GM18907 (cell line): Measurements from ENCODE around the gene AURKAIP1.
"Not testable (repeated sequence)": the region's sequence is repeated elsewhere in the genome, so short reads cannot be mapped to it uniquely, and the experiment has no call there.

ENCODE experiments used
- ATAC-seq: cut with Tn5 transposase; IDR thresholded peaks from one replicate; pipeline ENCODE4 v1.9.1; 2021; ENCODE audit warnings: mild to moderate bottlenecking, moderate library complexity; ENCODE audit not compliant: unreplicated experiment

Gene AURKAIP1

DNA sequence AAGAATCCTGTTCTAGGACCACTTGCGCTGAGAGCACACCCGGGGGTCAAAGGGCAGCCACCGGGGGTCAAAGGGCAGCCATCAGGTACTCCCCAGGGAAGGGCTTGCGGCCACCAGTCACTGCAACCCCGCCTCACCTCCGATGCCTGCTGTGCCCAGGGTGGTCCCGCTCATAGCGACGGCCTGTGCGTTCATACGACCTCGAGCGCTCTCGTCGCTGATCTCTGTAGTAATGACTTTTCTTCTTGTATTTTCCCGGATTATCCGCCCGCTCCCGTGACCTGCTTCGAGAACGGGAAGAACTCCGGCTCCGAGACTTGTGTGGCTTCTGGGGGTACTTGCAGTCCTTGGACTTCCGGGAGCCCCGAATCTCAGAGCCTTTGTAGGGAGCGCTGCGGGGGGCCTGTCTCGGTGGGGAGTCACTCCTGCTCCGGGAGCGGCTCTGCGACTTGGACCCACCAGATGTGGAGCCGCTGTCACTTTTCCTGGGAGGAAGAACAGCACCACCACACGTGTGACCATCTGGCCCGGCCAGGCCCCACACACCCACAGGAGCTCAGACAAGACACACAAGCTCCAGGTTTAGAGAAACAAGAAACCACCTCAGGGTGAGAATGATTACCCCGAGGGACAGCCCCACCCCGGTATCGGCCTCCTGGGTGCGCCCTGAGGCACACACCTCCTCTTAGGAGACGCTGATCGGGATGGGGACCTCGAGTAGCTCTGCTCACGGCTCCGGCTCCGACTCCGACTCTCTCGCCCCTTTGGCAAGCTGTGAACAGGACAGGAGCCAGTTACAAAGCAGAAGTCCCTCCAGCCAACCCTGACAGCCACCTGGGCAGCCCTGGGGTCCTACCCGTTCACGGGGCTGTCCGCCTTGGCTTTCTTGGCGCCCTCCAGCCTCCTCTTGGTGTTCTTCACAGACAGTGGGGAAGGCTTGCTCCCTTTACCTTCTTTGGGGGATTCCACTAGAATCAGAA lies 12.4 kb upstream of the AURKAIP1 start:
- ATAC-seq, result no peak

DNA sequence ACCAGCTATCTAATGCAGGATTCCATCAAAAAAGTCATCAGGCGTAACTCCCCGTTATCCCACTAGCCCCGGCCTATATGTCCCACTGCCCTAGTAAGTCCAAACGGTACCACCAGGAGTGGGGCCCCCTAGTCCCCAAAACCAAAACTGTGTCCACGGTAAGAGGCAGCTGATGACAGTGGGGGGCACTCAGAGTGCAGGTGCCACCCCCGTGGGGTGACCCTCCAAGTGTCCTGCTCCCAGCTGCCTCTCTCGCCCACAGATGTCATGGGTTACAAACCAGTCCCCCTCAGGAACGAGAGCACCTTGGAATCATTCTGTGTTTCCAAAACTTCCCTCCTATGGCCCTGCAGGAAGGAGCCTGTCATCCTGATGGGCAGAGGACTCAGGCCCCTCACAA lies 10.9 kb upstream of the AURKAIP1 start:
- ATAC-seq, result no peak

DNA sequence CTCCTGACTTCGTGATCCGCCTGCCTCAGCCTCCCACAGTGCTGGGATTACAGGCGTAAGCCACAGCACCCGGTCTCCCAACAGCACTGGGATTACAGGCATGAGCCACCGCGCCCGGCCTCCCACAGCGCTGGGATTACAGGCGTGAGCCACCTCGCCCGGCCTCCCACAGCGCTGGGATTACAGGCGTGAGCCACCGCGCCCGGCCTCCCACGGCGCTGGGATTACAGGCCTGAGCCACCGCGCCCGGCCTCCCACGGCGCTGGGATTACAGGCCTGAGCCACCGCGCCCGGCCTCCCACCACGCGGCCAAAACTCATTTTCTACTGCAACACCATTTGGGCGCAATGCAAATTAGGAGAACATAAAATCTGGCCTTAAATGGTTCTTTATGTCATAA lies 10.3 kb upstream of the AURKAIP1 start:
- ATAC-seq, result not testable (repeated sequence)

DNA sequence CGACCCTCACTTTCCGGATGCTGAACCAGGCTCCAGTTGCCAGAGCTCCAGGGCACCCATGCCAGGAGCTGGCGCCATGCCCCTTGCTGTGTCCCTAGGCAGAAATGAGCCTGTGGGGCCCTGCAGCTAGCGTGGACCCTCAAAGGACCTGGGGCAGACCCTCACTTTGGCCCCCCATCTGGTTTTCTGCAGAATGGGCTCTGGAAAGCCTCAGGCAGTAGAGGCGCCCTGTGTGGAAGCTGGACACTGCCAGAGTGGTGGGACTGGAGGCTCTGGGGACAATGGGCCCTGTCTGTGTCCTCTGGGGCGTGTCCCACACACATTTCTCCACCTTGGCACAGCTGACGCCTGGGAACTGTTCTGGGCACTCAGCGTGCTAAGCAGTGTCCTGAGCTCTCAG lies 6.3 kb upstream of the AURKAIP1 start:
- ATAC-seq, result no peak

DNA sequence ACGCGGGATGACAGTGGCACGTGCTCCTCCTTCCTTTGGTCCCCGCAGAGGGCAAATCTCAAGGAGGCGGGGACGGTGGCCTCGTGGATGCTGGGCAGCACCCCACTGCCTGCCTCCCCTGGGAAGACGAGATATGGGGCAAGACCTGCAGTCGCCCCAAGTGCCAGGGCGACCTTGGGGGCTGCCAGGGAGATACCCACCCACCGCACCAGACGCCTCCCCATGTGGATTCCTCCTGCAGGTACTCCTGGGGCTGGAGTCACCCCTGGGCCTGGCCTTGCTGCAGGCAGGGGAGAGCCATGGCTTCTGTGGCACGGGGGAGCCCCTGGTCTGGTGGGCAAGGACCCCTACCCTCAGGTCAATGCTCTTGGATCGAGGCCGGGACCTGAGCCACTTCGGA lies 5.9 kb upstream of the AURKAIP1 start:
- no peak for ATAC-seq

DNA sequence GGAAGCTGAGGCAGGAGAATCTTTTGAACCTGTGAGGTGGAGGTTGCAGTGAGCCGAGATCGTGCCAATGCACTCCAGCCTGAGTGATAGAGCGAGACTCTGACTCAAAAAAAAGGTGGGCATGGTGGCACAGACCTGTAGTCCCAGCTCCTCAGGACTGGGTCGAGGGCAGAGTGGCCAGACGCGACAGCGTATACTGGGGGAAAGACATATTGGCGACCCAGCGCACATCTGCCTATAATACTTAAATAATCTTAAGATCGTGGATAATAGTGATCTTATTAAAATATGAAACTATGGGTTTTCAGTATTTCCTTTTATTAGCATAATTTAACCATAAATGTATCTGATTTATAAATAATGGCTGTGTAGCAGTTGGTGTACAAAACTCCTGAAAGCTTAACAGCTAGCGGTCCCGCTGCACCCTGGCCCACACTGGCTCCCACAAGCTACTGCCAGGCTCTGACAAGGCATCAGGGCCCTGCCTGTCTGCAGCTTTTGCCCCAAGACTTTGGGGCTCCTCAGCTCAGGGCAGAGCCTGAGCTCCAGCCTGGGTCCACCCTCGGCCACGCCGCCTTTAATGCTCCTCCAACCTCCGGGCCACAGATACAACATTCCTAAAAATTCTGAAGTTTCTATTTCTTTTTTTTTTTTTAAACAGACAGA lies 2.7 kb upstream of the AURKAIP1 start:
- ATAC-seq, result no peak

DNA sequence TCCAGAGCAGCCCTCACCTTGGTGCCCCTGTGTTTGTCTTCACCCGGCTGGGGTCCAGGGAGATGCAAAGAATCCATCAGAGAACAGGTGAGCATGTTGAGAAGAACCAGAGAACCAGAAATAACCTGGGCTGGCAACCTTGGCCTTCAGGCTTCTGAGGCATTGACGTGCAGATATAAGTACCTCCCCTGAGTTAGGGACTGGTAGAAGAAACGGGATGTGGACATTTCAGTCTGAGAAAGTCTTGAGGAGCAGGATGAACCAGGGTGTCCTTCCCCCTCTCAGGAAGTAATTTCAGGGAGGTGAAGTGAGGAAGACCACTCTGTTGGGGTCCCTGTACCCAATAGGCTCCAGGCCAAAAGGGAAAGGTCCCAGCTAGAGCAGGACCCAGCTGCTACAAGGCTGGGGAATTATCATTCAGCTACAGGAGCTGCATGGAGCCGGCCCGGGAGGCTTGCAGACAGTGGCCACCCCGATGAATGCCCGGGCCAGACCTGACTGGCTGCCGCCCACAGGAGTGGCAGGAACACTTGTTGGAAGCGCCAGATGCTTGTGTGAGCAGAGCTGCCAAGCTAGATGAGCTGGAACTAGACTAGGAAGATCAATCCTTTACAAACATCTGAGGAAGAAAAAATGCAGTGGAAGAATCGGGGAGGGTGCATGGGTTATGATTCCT lies 1.7 kb upstream of the AURKAIP1 start:
- no peak for ATAC-seq

DNA sequence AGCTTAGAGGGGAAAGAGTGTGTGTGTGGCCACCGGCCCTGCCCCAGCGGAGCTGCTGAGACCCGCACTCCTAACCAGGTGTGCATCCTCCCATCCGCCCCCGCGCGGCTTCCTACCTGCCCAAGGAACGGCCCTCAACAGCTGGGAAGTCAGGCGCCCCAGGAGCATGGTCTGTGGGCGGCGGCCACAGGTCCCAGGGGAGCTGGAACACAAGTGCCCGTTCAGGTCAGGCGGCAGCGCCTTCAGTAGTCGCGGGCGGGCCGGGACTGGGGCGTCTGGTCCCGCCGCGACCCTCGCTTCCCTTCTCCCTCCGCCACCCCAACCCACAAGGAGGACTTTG lies 448 bp downstream of the AURKAIP1 start:
- ATAC-seq, result peak; percentile 6

DNA sequence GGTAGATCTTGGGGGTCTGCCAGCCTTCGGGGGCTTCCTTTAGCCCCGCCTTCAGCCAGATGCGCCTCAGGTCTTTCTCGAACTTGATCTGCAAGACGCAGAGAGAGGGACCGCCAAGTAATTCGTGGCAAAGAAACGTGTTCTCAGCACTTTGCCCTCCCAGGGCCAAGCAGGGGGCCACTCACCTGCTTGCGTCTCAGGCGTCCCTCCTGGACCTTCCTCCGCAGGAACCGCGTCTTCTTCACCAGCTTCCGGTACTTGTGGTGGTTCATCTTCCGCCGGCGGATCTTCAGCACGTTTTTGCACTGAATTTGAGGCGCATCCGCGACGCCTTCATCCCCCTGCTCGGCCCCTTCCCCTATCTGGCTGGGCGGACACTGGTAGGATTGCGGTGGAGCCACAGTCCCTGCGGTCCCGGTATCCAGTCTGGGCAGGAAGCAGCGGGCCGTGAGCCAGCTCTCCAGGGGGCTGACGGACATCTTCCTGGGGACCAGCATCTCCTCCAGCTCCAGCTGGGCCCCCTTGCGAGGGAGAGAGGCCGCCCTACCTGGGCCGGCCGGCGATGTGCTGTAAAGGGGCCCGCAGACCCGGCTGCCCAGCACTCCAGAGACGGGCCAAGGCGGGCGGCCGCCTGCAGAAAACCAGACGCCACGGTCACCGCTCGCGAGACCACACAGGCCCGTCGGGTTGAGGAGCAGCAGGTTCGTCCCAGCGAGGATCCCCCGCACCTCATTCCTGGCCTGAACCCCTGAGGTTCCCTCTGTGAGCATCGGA lies 1.0 kb downstream of the AURKAIP1 start:
- no peak for ATAC-seq

DNA sequence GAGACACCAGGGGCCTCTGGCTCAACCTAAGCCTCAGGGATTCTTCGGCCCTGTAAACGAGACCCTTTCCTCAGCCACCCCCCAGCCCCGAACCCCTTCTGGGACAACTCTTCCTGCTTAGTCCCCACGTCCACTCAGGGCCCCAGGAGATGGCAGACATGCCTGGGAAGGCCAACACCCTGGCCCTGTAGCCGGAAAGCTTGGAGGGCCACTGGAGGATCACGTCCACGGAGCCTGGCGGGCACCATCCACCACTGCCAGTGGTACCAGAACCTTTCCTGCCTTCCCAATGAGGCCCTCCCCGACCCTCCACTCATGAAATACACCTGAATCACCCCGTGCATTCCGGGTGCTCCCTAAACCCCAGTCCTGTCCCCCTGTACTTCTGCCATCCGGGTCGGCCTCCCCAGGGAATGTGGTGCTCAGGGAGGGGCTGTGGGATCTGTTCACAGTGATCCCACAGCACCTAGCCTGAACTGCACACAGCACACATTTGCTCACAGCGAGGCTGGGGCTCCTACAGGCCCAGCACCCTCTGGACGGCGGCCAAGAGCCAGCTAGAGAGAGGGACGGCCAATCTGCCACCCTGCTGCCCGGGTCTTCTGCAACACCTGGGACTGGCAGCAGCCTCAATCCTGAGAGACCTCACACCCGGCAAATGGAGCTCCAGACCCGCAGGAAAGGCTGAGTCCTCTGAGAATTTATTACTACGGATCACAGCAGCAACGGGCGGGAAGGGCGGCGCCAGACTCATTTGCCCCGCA lies 1.8 kb downstream of the AURKAIP1 start:
- no peak for ATAC-seq

DNA sequence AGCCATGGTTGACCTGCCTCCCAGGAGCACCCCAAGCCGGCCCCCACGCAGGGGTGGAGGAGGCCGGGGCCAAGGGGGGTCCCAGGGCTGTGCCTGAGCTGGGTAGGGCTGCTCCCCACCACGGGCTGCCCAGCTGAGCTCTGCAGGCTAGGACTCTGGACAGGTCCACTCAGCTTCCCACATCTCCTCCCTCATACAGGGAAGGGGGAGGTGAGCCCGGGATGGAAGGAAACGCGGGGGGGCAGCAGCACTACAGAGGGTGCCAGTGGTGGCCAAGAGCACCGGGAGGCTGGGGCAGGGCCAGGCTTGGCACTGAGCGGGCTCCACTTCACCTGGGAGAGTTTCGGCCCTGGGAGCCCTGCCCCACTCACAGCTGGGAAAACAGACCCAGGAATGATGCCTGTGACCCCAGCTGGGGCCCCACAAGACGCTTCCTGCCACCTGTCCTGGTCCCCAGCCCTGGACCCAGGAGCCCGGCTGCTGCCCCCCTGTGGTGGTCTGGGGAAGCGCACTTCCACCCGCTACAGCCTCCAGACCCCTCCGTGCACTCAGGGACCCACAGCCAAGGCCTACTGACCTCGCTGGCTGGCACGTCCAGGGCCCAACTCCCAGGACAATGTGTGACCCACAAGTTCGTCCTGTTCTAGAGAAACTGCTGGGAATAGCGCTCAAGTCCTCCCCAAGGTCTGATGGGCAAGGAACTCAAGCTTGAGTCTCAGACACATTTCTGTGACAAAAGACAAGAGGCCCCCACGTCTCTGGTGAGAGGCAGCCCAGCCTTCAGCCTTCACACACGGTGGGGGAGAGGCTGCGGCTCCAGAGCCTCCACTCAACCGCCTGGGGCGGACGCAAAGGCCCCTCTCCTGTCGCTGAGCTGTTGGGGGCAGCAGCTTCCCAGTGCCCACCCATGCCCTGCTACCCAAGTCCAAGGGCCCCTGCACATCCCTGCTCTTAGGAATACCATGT lies 3.0 kb downstream of the AURKAIP1 start:
- ATAC-seq, result no peak

DNA sequence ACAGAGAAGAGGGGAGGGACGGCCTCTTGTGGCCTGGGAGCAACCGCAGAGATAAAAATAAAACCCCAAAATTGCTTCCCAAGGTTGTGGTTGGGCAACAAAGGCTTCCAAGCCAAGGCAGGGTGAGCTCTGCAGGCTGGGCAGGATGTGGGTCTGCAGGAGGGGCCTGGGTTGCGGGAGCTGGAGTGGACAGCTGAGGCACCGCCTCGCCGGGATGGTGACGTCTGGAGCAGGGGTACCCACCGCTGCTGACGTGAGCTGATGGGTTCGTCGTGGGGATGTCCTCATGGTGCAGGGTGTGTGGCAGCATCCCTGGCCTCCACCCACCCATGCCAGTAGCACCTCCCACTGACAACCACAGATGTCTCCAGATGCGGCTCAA lies 3.7 kb downstream of the AURKAIP1 start:
- ATAC-seq, result no peak

DNA sequence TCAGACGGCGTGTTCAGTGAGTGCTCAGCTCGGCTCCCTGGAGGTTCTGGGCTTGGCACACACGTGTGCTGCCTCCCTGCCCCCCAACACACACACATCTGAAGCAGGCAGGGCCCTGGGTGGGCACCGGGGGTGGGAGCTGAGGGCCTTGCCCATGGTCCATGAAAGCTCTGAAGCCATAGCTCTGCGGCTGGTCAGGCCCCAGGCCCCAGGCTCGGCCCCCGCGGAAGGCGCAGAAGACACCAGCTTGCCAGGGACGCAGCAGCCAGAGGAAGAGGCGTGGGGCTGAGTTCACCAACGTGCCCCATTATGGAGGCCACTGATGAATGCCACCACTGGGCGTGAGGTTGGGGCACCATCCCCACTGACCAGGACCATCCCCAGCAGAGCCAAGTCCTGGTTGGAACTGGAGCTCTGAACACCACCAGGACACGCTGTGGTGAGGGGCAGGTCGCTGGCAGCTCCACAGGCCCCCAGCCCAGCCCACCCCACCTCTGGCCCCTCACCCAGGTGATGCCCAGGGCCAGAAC lies 4.2 kb downstream of the AURKAIP1 start:
- no peak for ATAC-seq

DNA sequence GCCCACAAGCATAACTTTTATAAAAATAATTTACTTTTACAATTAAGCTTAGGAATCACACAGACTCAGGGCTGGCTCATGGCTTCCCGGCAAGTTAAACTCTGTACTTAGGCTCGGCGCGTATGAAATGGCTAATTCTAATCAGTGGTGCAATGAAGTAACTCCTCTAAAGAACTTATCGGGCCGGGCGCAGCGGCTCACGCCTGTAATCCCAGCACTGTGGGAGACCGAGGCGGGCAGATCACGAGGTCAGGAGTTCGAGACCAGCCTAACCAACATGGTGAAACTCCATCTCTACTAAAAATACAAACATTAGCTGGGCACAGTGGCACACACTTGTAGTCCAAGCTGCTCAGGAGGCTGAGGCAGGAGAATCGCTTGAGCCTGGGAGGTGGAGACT lies 4.9 kb downstream of the AURKAIP1 start:
- not testable (repeated sequence) for ATAC-seq

DNA sequence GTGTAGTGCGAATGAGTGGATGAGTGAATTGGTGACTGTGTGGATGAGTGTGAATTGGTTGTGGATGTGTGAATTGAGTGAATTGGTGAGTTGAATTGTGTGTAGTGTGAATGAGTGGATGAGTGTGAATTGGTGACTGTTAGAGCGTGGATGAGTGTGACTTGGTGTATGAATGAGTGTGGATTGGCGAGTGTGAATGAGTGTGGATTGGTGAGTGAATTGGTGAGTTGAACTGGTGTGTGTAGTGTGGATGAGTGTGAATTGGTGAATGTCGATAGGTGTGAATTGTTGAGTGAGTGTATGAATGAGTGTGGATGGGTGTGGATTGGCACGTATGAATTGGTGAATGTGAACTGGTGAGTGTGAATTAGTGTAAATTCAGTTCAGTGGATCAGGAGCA lies 7.7 kb downstream of the AURKAIP1 start:
- ATAC-seq, result no peak

DNA sequence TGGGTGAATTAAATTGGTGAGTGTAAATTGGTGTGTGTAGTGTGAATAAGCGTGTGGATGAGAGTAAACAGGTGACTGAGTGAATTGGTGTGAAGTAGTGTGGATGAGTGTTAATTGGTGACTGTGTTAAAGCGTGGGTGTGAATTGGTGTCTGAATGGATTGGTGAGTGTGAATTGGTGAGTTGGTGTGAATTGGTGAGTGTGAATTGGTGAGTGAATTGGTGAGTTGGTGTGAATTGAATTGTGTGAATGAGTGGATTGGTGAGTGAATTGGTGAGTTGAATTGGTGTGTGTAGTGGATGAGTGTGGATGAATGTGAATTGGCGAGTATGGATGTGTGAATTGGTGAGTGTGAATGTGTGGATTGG lies 8.3 kb downstream of the AURKAIP1 start:
- ATAC-seq, result no peak

DNA sequence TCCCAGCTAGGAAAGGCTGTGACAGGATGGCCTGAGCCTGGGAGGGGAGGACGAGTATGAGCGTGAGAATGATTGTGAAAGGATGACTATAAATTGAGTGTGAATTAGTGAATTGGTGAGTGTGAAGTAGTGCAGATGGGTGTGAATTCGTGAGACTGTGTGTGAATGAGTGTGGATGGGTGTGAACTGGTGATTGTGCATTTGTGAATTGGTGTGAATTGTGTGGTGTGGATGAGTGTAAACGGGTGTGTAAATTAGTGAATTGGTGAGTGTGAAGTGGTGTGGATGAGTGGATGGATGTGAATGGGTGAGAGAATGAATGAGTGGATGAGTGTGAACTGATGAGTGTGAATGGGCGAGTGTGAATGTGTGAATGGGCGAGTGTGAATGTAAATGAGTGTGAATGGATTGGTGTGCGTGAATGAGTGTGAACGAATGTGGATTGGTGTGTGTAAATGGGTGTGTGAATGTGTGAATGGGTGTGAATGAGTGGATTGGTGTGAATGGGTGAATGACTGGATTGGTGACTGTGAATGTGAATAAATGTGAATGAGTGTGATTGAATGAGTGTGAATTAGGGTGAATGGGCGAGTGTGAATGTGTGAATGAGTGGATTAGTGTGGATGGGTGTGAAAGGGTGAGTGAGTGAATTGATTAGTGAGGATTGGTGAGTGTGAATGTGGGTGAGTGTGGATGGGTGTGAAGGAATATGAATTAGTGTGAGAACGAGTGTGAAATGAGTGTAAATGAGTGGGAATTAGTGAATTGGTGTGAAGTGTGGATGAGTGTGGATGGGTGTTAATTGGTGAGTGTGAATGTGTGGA lies 8.9 kb downstream of the AURKAIP1 start:
- ATAC-seq, result no peak

DNA sequence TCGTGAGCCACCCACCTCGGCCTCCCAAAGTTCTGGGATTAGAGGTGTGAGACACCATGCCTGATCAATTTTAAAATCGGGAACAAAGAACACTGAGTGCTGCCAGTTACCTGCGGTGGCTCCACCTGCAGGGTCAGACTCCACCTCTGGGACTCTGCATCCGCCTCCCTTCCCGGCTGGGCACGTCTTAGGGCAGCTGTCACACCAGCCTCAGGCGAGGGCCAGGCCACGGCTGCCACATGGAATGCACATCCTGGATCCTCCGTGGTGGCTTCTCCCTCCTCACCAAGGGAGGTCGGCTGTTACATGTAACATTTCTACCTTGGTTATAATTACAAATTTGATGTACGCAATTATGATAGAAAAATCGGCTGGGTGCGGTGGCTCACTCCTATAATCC lies 10.7 kb downstream of the AURKAIP1 start:
- ATAC-seq, result no peak
